HEK293 (cell line): ENCODE measurements around the gene UQCRFS1.

Experiments
- YY1 ChIP-seq: fragments of 450-650 bp; formaldehyde crosslinking; IDR thresholded peaks from 2 replicates; pipeline ENCODE4 v1.5.1; 2018; ENCODE audit warnings: missing biosample characterization, missing genetic modification characterization
- ZBTB26 ChIP-seq: fragments of 450-650 bp; formaldehyde crosslinking; optimal IDR thresholded peaks from 2 replicates; pipeline ENCODE3; 2016; ENCODE audit warnings: missing biosample characterization, mild to moderate bottlenecking, missing genetic modification characterization
- ZNF138 ChIP-seq: fragments of 450-650 bp; formaldehyde crosslinking; IDR thresholded peaks from 2 replicates; pipeline ENCODE4 v1.5.1; 2016; ENCODE audit warnings: missing biosample characterization, missing genetic modification characterization, borderline replicate concordance
- ZNF155 ChIP-seq: fragments of 450-650 bp; formaldehyde crosslinking; IDR thresholded peaks from 2 replicates; pipeline ENCODE4 v1.5.1; 2016; ENCODE audit warnings: missing biosample characterization, missing genetic modification characterization
- ZNF175 ChIP-seq: fragments of 450-650 bp; formaldehyde crosslinking; IDR thresholded peaks from 2 replicates; pipeline ENCODE4 v1.5.1; 2016; ENCODE audit warnings: missing biosample characterization, missing genetic modification characterization
- ZNF221 ChIP-seq: fragments of 450-650 bp; formaldehyde crosslinking; IDR thresholded peaks from 2 replicates; pipeline ENCODE4 v1.5.1; 2017; ENCODE audit warnings: missing biosample characterization, missing genetic modification characterization, borderline replicate concordance
- ZNF792 ChIP-seq: fragments of 450-650 bp; formaldehyde crosslinking; IDR thresholded peaks from 2 replicates; pipeline ENCODE4 v1.5.1; 2016; ENCODE audit warnings: missing biosample characterization, missing genetic modification characterization
- TF ChIP-seq, protein P1 (sequence below): fragments of 450-650 bp; formaldehyde crosslinking; IDR thresholded peaks from 2 replicates; pipeline ENCODE4 v1.5.1; 2016; ENCODE audit warnings: missing biosample characterization, missing genetic modification characterization
- TF ChIP-seq, protein P2 (sequence below): fragments of 450-650 bp; formaldehyde crosslinking; IDR thresholded peaks from 2 replicates; pipeline ENCODE4 v1.5.1; 2016; ENCODE audit warnings: missing biosample characterization, missing genetic modification characterization

- TF ChIP-seq ZNF175 (tag by site-specific recombination) = no peak
- TF ChIP-seq YY1 (tag by site-specific recombination) = no peak
- TF ChIP-seq, protein P1, sequence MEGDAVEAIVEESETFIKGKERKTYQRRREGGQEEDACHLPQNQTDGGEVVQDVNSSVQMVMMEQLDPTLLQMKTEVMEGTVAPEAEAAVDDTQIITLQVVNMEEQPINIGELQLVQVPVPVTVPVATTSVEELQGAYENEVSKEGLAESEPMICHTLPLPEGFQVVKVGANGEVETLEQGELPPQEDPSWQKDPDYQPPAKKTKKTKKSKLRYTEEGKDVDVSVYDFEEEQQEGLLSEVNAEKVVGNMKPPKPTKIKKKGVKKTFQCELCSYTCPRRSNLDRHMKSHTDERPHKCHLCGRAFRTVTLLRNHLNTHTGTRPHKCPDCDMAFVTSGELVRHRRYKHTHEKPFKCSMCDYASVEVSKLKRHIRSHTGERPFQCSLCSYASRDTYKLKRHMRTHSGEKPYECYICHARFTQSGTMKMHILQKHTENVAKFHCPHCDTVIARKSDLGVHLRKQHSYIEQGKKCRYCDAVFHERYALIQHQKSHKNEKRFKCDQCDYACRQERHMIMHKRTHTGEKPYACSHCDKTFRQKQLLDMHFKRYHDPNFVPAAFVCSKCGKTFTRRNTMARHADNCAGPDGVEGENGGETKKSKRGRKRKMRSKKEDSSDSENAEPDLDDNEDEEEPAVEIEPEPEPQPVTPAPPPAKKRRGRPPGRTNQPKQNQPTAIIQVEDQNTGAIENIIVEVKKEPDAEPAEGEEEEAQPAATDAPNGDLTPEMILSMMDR (tag by site-specific recombination) = no peak
- TF ChIP-seq ZBTB26 (tag by site-specific recombination) = no peak
- TF ChIP-seq ZNF221 (tag by site-specific recombination) = no peak
- no peak for TF ChIP-seq ZNF792 (tag by site-specific recombination)
- TF ChIP-seq ZNF155 (tag by site-specific recombination) = no peak
- no peak for TF ChIP-seq ZNF138 (tag by site-specific recombination)
- TF ChIP-seq, protein P2, sequence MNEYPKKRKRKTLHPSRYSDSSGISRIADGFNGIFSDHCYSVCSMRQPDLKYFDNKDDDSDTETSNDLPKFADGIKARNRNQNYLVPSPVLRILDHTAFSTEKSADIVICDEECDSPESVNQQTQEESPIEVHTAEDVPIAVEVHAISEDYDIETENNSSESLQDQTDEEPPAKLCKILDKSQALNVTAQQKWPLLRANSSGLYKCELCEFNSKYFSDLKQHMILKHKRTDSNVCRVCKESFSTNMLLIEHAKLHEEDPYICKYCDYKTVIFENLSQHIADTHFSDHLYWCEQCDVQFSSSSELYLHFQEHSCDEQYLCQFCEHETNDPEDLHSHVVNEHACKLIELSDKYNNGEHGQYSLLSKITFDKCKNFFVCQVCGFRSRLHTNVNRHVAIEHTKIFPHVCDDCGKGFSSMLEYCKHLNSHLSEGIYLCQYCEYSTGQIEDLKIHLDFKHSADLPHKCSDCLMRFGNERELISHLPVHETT (tag by site-specific recombination) = no peak
Measured at GRCh38 chr19:29239213-29239776, 26.3 kb upstream of the UQCRFS1 start.
